Measurements from ENCODE around the gene SLN. TPM values are rescaled to one million over a fixed set of nuclear protein-coding genes. Genes with fewer than 3 reads are reported as not detected.

Gene SLN
- total RNA-seq, 3 donors from 2014 or later: 0.58 TPM; not detected in 2

DNA sequence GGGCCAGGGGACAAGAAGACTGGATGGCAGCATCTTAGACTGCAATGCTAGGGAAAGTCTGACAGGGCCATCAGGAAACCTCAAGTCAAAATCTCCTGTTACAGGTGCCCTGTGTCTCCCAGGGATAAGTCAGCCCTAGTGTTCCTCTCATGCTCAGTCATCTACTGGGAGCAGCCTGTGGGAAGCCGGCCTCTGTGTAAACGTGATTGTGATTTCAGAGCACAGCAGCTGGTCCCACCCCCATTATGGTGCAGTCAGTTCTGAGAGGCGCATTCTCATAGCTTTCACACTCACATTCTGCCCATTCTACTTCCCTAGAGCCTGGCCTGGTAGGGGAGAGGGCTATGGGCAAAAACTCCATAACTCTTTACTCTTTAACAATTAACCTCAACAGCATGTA lies 7.2 kb upstream of the SLN start:
- DNase-seq (no peak), ATAC-seq (no peak)
- Histone ChIP-seq H3K36me3 (ENCODE audit: low read depth) (no peaks in the 10 kb centered on the region), H3K4me1 (ENCODE audit: low read depth) (no peaks in the 10 kb centered on the region), H3K4me3 (no peak overlapping the region), H3K9me3 (no peaks in the 10 kb centered on the region)
- intact Hi-C loops (cut with DNase I, micrococcal nuclease): no loop called here
- TF ChIP-seq, protein P1, sequence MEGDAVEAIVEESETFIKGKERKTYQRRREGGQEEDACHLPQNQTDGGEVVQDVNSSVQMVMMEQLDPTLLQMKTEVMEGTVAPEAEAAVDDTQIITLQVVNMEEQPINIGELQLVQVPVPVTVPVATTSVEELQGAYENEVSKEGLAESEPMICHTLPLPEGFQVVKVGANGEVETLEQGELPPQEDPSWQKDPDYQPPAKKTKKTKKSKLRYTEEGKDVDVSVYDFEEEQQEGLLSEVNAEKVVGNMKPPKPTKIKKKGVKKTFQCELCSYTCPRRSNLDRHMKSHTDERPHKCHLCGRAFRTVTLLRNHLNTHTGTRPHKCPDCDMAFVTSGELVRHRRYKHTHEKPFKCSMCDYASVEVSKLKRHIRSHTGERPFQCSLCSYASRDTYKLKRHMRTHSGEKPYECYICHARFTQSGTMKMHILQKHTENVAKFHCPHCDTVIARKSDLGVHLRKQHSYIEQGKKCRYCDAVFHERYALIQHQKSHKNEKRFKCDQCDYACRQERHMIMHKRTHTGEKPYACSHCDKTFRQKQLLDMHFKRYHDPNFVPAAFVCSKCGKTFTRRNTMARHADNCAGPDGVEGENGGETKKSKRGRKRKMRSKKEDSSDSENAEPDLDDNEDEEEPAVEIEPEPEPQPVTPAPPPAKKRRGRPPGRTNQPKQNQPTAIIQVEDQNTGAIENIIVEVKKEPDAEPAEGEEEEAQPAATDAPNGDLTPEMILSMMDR (IDR thresholded peaks at IDR 0.05): no peak

DNA sequence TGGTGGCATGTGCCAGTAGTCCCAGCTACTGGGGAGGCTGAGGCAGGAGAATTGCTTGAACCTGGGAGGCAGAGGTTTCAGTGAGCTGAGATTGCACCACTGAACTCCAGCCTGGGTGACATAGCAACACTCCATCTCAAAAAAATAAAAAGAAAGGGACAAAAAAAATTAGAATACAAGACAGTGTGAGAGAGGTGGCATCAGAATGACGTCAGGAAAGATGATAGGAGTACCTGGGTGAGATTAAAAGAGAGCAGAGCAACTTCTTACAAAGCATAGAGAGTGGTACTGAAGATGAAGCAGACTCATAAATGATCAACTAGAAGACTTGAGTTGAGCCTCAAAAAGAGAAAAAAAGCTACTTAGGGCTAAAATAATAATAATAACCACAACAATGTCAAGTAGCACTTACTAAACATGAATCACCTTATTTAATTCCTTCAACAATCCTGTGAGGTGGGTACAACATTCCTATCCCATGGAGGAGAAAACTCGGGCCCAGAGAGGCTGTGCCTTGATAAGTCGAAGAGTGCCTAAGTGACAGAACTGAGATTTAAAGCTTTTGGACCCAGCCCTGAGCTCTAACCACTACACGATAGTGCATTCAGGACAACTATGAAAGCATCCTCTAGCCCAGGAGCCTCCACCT lies 5.2 kb upstream of the SLN start:
- TF ChIP-seq, protein P1 (IDR thresholded peaks at IDR 0.05): no peak
- intact Hi-C loops (cut with DNase I, micrococcal nuclease): no loop called here
- Histone ChIP-seq H3K4me3 (no peak overlapping the region), H3K36me3 (ENCODE audit: low read depth) (no peaks in the 10 kb centered on the region), H3K9me3 (no peaks in the 10 kb centered on the region), H3K4me1 (ENCODE audit: low read depth) (no peaks in the 10 kb centered on the region)
- DNase-seq: no peak
- no peak for ATAC-seq

DNA sequence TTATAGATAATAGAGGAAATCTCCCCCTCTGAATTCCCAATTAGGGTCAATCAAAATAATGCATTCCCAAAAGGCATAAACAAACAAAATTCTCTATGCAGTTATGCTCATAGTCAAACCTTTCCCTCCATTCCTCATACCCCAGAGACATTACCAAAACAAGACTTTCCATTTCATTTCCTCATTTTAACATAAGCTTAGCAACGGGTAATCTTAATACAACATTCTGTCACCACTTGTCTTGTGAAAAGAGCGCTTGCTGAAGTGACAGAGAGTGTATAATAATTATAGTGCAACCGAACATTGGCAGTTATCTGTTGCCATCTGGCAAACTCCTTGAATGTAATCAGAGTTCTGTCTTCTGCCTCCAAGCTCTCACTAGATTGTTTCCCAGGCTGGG lies 1.2 kb upstream of the SLN start:
- H3K4me3 ChIP-seq: no peak overlapping the region
- DNase-seq: no peak
- intact Hi-C loops (cut with DNase I, micrococcal nuclease): no loop called here
- no peak for ATAC-seq
- no peaks in the 10 kb centered on the region for H3K36me3 ChIP-seq (ENCODE audit: low read depth)
- H3K9me3 ChIP-seq: no peaks in the 10 kb centered on the region
- TF ChIP-seq, protein P1 (IDR thresholded peaks at IDR 0.05): no peak
- no peaks in the 10 kb centered on the region for H3K4me1 ChIP-seq (ENCODE audit: low read depth)

DNA sequence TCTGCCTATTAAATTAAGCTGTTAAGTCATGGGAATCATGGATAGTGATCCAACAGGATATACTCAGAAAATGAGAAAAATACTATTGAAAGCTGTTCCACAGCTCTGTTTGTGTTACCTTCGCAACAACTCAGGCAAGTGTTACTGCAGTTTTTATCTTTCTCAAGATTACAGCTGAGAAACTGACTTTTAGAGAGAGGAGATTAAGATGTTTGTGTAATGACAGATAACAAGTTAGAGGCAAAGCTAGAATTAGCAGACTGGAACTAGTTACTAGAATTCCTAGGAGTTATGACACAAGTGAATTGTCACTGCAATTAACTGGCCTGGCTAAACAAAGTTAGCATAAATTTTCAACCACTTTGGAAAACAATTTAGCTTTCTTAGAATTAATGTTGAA lies 1.6 kb downstream of the SLN start:
- intact Hi-C loops (cut with DNase I, micrococcal nuclease): no loop called here
- Histone ChIP-seq H3K4me1 (ENCODE audit: low read depth) (no peaks in the 10 kb centered on the region), H3K9me3 (no peaks in the 10 kb centered on the region), H3K36me3 (ENCODE audit: low read depth) (no peaks in the 10 kb centered on the region), H3K4me3 (no peak overlapping the region)
- ATAC-seq: no peak
- DNase-seq: no peak
- TF ChIP-seq, protein P1 (IDR thresholded peaks at IDR 0.05): no peak

DNA sequence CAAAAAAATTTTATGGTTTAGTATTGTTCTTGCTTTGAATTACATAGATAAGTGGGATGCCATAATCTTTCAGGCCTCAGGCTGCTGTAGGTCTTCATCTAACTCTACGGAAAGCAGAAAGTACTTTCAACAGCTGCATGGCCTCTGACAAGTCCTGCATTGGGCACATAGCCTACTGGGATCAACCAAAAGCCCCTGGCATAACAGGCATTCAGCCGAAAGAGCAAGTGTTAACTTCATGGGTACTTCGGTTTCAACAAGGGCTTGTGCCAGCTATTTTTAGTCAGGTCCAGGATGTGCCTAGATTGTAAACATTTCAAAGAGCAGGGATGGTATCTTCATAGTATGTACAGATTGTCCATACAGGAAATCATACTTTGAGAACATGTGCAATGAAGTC lies 3.1 kb downstream of the SLN start:
- H3K4me3 ChIP-seq: no peak overlapping the region
- TF ChIP-seq, protein P1 (IDR thresholded peaks at IDR 0.05): no peak
- H3K36me3 ChIP-seq (ENCODE audit: low read depth): no peaks in the 10 kb centered on the region
- no peaks in the 10 kb centered on the region for H3K4me1 ChIP-seq (ENCODE audit: low read depth)
- DNase-seq (no peak), ATAC-seq (no peak)
- intact Hi-C loops (cut with DNase I, micrococcal nuclease): no loop called here
- no peaks in the 10 kb centered on the region for H3K9me3 ChIP-seq

DNA sequence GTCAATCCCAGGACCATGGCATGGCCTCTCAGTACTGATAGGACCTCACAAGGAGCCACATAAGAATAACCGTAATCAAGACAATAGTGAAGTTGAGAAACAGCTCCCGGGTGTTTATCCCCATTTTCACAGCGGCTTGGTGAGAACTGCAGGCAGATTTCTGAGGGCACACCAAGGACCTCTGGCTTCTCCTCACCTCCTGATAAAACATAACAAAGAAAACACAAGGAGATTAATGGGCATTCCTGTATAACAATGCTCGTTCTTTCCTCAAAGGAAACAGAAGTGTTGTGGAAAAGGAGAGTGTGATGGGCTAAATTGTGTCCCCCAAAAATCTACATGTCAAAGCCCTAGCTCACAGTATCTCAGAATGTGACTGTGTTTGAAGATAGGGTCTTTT lies 4.0 kb downstream of the SLN start:
- TF ChIP-seq, protein P1 (IDR thresholded peaks at IDR 0.05): no peak
- Histone ChIP-seq H3K9me3 (no peaks in the 10 kb centered on the region), H3K4me1 (ENCODE audit: low read depth) (no peaks in the 10 kb centered on the region), H3K36me3 (ENCODE audit: low read depth) (no peaks in the 10 kb centered on the region), H3K4me3 (no peak overlapping the region)
- intact Hi-C loops (cut with DNase I, micrococcal nuclease): no loop called here
- no peak for DNase-seq
- ATAC-seq: no peak
